GM18951 (cell line): Measurements from ENCODE around the gene FOXR1.

Experiments
- POLR2A ChIP-seq: IDR thresholded peaks from 4 replicates; pipeline ENCODE4 v1.6.1; 2011; ENCODE audit warnings: mild to moderate bottlenecking; ENCODE audit not compliant: insufficient read length, insufficient read depth; ENCODE audit errors: extremely low read depth
- in situ Hi-C: fragments of 300-500 bp; cut with MboI; formaldehyde crosslinking; loops from one replicate; pipeline ENCODE4 v1.12.0; 2022; ENCODE audit warnings: low sequenced_read_pairs, mixed read lengths, inconsistent platforms; ENCODE audit not compliant: unreplicated experiment

The FOXR1 gene

GRCh38 chr11:119029340-119030028 is 57.9 kb downstream of the FOXR1 start:
- in situ Hi-C loops, result no loop called here

GRCh38 chr11:119030029-119030328 is 58.4 kb downstream of the FOXR1 start:
- in situ Hi-C loops, result no loop called here
- no peak for TF ChIP-seq POLR2A

More at GRCh38 chr11:119029340-119030028, 57.9 kb downstream of the FOXR1 start:
- TF ChIP-seq POLR2A, result no peak

- in situ Hi-C loops, result no loop called here
Measured at GRCh38 chr11:119030329-119031047, 58.9 kb downstream of the FOXR1 start, which contains the start of gene SLC37A4. Gene SLC37A4, minus strand, starts transcription at chr11:119030877.

More at GRCh38 chr11:119030329-119031047, 58.9 kb downstream of the FOXR1 start, which contains the start of gene SLC37A4:
- TF ChIP-seq POLR2A, result peak; percentile 67
